CD4-positive, alpha-beta T cell treated with Interleukin-2 at 100 ng/mL for 4 hours (primary cell): Measurements from ENCODE around the gene CDC34.
"Not testable (repeated sequence)": the region's sequence is repeated elsewhere in the genome, so short reads cannot be mapped to it uniquely, and the experiment has no call there.

Experiments
- DNase-seq: peaks from one replicate; pipeline ENCODE4 v3.0.0-alpha.2; 2020; ENCODE audit warnings: low spot score

CDC34 gene

DNA sequence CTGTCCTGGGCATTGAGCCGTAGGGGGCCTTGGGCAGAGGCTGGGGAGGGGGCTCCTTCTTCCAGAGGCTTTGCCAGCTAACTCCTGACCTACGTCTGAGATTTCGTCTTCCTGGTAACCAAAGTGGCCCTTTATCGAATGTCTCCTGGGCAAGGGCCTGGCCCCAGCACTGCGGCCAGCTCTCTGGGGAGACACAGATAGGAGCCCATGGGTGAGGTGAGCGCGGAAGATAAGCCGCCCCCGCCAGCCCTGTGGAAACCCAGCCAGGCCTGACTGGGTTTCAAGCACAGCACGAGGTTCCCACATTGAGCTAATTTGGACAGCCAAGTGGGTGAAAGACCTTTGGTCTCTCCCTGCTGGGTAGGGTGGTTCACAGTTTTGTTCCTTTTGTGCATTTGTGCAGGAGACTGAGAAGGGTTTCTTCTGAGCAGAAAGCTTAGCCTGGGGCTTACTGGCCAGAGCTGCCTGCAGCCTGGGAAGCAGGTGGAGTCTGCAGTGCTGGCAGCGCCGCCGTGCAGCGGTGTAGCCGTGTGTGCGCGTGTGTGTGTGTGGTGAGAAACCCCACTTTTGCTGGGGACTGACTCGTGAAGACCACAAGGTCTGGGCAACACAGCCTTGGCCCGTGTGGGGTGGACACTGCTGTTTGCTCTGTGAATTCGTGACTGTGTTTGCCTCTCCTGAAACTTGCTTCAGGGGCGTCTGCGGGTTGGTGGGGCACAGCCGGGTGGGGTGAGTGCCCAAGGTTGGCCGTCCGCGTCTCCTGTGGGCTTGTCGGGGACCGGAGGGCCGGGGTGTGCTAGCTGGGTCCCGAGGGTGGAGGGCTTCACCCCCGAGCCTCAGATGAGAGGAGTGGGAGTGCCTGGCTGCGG lies 43.3 kb downstream of the CDC34 start:
- no peak for DNase-seq

DNA sequence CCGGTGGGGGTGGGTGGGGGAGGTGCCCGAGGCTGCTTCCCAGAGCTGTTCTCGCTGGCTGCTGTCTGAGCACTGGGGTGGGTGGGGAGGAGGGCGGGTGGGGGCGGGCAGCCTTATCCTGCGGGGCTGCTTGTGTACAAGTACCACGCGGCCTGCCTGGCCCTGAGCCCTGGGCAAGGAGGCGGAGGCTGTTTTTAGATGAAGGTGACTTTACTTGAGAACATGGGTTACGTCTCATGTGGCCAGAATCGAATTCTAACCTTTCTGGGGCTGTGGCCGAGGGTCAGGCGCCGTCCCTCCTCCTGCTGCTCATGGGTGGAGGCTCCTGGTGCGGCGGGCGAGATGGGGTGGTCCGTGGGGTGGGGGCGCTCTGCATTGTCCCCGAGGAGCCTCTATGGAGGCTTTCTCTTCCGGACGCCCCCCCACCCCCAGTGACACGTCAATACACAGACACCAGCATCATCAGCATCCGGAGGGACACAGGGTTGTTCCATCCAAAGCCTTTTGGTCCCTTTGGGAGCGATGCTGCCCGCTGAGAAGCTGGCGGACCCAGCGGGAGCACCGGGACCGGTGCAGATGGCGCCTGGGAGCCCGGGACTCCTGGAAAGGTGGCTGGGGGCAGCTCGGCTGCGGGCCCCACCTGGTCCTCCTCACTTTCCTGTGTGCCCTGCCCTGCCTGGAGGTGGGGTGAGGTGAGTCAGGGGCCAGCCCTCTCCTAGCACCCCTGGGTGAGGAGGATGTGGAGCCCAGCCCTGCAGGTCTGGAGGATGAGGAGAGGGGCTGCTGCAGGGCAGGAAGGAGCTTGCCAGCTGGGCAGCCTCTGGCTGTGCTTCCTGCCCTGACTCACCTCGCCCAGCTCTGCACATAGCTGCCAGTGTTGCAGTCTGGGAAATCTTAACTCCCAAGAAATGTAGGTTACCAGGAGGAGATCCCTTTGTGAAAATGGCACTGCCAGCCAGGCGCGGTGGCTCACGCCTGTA lies 44.3 kb downstream of the CDC34 start:
- DNase-seq: no peak

DNA sequence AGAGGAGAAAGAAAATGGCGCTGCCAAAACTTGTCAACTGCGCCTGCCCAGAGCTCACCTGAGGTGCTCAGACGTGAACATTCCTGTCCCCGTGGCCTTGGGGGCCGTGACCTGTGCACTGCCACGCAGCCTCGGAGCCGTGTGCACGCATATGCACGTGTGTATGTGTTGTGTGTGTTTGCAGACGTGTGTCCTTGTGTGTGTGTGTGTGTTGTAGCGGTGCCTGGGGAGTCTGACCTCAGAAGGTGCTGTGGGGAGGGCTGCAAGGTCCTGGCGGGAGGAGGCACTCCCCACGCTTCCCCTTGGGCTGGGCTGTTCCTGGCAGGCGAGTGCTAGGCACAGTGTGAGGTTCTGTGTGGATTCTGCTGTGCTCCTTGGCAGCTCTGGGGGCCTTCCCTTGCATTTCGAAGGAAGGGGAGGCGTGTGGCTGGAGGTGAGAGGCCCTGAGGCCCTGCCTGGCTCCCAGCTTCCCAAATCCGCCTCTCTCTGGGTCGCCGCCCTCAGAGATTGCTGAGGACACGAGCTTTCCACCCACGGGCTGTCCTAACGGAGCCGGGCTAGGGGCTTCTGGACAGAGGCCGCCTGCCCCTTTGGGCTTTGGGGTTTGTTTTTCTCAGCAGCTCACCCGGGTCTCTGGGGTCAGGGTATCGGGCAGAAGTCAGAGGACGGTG lies 45.3 kb downstream of the CDC34 start:
- DNase-seq: no peak

DNA sequence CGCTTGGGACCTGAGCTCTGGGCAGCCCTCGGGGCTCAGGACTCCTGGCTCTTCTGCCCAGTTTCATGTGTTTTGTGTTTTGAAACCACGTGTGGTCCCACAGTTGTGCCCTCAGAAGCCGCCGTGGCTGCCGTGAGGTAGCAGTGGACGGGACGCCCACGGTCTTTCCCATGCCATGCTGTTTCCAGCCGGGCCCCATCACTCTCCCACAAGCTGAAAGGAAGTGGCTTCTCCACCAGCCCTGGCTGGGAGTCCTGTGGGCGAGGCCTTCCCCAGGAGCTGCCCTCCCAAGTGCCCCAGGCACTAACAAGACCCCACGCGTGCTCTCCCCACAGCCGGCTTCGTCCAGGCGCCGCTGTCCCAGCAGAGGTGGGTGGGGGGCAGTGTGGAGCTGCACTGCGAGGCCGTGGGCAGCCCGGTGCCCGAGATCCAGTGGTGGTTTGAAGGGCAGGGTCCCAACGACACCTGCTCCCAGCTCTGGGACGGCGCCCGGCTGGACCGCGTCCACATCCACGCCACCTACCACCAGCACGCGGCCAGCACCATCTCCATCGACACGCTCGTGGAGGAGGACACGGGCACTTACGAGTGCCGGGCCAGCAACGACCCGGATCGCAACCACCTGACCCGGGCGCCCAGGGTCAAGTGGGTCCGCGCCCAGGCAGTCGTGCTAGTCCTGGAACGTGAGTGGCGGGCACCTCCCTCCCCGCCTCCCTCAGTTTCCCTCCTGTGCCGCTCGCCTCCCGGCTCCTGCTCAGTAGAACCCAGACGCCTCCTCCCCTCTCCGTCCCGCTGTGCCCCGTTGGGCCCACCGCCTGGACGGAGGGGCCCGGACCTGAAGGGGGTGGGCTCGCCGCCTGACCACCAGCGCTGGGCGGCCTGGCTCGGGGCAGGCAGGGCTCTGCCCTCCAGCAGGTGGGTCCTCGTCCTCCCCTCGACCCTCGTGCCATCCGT lies 46.2 kb downstream of the CDC34 start:
- no peak for DNase-seq

DNA sequence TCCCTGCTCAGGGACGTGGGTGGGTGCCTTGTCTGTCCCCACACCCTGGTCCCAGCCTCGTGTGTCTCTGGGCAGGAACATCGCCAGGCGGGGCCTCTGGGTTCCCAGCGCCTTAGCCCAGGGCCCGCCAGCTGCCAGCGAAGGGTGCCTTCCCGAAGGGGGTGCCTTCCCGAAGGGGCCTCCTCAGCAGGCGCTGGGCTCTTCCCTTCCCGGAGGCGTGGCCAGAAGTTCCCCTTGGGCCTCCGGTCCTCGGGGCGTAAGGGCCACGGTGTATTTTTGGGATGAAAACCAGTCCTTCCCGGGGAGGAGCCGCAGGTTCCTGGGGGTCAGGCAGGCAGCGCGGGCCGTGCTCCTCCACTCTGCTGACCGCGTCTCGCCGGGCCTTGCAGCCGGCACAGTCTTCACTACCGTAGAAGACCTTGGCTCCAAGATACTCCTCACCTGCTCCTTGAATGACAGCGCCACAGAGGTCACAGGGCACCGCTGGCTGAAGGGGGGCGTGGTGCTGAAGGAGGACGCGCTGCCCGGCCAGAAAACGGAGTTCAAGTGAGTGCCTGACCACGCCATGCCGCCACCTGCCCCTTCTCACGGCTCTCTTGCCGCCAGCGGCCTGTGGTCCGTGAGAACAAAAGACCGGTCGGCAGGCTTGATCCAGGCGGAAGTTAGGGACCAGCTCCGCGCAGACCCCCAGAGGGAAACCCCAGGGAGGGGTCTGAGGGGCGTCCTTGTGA lies 47.7 kb downstream of the CDC34 start:
- DNase-seq: no peak

DNA sequence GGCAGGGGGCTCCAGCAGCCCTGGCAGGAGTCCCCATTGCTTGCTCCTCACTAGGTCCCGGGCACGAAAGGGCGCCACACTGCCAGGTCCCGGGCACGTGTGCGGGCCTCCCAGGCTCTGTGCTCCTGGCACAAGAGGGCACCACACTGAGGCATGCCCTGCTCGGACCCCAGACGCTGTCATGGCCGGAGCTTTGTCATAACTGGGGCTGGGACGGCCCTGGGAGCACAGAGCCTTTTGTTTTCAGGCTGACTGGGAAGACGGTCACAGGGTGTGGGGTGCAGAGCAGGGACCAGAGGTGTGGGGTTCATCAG lies 48.2 kb downstream of the CDC34 start:
- DNase-seq: no peak

DNA sequence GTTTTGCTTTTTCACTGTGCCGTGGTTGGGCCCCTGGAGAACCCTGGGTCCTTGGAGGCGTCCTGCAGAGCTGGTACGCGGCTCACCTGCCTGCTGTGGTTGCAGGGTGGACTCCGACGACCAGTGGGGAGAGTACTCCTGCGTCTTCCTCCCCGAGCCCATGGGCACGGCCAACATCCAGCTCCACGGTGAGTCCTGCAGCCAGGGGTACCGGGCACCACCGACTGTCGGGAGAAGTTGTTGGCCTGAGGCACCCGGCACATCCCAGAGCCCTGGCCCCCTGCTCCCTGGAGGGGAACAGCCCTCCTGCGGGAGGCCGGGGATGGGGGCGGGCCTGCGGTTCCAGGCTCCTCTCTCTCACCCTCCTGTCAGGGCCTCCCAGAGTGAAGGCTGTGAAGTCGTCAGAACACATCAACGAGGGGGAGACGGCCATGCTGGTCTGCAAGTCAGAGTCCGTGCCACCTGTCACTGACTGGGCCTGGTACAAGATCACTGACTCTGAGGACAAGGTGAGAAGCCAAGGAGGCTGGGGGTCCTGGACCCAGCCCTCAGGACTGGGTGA lies 48.8 kb downstream of the CDC34 start:
- DNase-seq: no peak

DNA sequence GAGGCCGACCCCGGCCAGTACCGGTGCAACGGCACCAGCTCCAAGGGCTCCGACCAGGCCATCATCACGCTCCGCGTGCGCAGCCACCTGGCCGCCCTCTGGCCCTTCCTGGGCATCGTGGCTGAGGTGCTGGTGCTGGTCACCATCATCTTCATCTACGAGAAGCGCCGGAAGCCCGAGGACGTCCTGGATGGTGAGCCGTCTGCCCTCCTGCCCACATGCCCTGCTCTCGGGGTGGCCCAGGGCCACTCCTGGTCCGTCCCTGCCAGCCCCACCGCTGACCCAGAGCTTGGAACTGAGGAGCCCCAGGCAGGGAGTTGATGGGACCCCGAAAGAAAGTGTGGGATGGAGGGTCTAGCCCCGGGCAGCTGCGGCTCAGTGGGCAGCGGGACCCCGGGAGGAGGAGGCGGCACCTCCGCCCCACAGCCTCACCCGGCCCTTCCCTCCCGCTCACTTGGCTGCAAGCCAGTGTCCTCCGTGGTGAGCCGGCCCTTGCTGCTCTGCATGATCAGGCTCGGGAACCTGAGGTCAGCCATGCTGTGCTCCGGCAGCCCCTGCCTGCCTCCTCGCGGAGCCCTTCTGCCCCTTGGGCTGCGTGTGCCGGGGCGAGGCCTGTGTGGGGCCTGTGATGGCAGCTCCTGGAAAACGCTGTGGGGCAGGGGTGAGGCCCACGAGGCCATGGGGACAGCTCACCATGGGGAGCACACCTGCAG lies 50.0 kb downstream of the CDC34 start:
- no peak for DNase-seq

DNA sequence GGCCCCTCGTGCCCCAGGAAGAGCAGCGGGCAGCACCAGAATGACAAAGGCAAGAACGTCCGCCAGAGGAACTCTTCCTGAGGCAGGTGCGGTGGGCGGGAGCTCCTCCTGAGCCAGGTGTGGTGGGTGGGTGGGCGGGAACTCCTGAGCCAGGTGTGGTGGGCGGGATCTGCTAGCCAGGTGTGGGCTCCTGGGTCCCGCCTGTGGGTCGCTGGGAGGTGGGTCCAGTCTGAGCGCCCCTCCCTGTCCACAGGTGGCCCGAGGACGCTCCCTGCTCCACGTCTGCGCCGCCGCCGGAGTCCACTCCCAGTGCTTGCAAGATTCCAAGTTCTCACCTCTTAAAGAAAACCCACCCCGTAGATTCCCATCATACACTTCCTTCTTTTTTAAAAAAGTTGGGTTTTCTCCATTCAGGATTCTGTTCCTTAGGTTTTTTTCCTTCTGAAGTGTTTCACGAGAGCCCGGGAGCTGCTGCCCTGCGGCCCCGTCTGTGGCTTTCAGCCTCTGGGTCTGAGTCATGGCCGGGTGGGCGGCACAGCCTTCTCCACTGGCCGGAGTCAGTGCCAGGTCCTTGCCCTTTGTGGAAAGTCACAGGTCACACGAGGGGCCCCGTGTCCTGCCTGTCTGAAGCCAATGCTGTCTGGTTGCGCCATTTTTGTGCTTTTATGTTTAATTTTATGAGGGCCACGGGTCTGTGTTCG lies 51.1 kb downstream of the CDC34 start:
- DNase-seq: no peak

DNA sequence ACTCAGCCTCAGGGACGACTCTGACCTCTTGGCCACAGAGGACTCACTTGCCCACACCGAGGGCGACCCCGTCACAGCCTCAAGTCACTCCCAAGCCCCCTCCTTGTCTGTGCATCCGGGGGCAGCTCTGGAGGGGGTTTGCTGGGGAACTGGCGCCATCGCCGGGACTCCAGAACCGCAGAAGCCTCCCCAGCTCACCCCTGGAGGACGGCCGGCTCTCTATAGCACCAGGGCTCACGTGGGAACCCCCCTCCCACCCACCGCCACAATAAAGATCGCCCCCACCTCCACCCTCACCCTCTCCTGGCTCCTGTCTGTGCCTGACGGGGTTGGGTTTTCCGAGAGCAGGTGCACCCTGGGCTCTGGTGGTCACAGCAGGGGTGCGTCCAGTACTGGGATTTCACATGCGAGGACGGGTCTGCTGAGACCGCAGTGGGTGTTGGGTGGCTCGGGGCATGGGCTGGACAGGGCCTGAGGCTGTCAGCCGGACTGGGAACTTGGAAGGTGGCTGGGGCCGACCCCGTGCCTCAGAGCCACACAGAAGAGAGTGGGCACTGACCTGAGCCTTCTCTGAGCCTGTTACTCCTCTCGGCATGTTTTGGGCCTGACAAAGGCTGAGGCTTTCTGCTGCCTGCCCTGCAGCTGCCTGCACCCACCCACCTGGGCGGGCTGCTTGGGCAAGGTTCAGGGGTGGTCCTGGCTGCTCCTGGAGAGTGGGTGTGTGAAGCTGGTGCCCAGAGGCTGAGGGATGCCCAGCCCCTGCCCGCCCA lies 51.8 kb downstream of the CDC34 start:
- DNase-seq: no peak

DNA sequence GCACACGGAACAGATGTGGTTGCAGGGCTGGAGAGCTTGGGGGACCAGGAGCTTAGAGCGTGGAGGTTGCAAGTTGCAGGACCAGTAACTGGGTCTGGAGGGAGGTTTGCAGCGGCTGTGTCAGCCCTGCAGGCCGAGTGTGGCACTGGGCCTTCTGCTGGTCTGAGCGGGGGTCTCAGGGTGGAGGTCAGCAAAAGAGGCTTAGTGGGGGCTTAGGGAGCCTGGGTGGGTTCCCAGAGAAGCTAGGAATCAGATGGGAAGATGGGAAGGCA lies 52.3 kb downstream of the CDC34 start:
- DNase-seq: no peak

DNA sequence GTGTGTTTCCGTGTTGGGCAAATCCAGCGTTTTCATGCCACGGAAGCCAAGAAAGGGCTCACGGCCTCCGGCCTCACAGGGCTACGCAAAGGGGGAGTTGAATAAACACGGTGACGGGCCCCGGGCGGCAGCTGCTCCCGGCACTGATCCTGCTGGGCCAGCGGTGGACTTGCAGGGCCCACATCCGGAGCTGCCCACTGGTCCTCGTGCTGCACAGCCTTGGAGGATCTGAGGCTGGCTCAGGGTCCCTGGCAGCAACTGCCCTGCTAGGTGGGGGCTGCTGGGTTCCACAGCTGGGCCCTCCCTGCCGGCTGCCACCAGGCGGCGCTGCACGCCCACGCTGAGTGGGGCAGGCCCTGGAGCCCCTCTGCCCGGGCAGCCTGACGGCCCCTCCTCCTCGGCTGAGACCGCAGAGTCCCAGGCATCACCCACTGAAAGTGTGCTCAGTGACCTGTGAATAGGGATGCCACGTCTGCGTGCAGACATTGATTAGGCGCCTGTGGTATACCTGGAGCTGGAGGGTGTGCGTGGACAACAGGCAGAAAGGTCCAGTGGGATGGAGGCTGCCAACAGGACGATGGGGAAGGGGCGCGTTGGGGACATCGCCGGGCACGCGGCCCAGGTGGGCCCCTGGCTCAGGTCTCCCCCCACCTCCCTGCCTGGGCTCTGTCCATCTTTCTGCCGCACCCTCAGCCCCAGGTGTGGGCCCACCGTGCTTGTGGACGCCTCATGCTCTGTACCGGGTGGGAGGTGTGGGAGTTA lies 52.9 kb downstream of the CDC34 start:
- DNase-seq: peak; percentile 60

DNA sequence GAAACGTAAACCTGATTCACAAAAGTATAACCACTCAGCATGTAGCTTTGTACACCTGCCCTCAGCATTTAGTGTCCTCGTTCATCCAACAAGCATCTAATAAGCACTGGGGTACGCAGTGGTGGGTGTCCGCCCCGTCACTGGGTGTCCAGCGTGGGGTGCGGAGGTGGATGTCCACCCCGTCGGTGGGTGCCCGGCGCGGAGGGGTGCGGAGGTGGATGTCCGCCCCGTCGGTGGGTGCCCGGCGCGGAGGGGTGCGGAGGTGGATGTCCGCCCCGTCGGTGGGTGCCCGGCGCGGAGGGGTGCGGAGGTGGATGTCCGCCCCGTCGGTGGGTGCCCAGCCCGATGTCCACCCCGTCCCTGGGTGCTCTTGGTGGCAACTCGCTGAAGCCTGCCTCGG lies 53.6 kb downstream of the CDC34 start:
- not testable (repeated sequence) for DNase-seq

DNA sequence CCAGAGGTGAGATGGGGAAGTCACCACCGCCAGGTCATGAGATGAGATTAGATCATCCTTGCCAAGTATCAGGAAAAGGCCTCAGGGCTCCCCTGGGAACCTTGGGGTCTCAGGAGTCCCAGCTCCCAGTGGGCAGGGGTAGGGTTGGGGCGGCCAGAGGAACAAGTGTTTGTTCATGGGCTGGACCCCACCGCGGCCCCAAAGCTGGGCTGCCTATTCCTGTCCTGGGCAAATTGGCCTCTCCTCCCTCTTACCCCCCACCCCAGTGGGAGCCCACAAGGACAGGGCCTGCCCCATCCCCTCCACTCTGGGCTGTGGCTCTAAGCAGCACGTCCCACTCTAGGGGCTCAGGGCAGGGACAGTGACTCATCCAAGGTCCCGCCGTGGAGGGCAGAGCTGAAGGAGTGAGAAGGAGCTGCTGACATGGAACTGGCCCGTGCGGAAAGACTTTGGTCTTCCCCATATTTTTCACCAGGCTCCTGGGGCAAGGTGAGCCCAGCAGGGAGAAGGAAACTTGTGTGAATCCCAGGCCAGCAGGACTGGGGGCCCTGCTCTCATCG lies 54.1 kb downstream of the CDC34 start:
- no peak for DNase-seq

DNA sequence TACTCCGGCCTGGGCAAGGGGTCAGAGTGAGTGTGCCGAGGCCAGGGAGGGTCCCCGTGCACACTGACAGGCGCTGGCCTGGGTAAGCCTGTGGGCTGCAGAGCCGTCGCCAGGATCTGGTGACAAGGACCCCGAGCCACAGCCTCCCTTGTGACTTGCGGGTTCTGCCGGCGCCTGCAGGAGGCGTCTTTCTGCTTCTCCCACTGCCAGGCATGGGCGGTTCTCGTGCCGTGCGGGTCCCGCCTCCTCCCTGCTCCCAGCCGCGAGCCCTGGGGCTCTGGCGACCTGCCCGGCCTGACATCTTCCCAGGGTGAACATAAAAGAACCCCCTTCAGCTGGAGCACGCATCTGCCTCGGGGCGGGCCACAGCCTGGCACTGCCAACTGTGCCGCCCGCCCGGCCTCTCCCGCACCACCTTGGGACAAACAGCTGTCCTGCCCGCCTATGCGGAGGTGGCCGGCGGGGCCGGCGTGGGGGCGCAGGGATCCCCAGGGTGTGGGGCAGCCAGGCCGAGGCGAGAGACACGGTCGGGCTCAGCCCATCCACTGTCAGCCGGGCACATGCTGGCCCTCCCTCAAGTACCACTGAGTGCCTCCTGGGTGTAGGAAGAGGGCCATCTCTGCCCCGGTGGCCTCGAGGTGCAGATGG lies 56.7 kb downstream of the CDC34 start:
- DNase-seq: peak; percentile 65

DNA sequence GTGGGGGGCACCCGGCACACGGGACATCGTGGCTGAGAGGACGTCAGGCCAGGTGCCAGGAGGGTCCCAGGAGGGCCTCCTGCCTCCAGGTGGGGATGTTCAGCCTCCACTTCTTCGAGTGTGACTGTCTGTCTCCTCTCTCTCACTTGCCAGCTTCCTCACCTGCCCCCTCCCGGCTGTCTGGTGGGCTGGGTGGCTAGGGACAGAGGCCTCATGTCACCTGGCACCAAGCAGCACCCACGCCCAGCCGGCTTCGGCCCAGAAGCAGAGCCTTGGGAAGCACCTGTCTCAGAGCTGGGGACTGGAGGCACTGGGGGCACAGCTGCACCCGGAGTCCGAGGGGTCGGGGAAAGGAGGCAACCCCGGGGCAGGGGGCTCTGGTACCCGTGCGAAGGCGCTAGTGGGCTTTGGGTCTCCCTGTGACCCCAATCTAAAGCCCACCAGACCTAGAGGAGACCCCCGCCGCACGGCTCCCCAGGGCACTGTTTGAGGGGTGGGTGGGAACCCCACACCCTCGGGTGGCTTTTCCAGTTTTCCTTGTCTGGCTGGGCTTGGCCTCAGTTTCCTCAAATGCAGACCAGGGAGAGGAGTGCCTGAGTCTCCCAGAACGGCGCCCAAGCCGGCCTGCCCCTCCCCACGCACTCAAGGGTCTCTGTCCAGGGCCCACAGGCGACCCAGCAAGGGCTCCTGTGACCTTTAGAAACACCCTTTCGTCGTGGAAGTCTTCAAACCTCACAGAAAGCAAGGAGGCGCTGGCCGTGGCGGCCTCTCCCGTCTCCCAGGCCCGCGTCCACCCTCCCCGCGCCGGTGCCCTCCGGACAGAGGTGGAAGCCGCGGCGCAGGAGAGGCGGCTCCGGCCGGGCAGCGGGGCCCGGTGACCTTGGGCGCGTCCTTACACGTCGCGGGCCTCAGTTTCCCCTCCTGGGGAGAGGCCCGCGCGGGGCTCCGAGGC lies 57.5 kb downstream of the CDC34 start:
- no peak for DNase-seq
